PC-9 (cell line): Measurements from ENCODE around the gene CEP63.

ENCODE experiments used
- CTCF ChIP-seq: fragments of 200-600 bp; sonication (generic); conservative IDR thresholded peaks from 2 replicates; pipeline ENCODE4 v1.6.1; 2017; ENCODE audit warnings: mixed run types, antibody characterized with exemption, mild to moderate bottlenecking, moderate library complexity
- EZH2 ChIP-seq: fragments of 200-600 bp; sonication (generic); IDR thresholded peaks from 2 replicates; pipeline ENCODE4 v1.8.0; 2017; ENCODE audit warnings: antibody characterized with exemption, low read depth

- TF ChIP-seq CTCF (no peak), EZH2 (no peak)
These were observed 47.6 kb downstream of the CEP63 start for GRCh38 chr3:134533493-134533892.
